Upper lobe of right lung (tissue), 1 donor: Measurements from ENCODE around the gene MYLK. TPM values are rescaled to one million over a fixed set of nuclear protein-coding genes. Genes with fewer than 3 reads are reported as not detected.
A peak's percentile ranks its signal among the peaks of the same experiment; 100 is the strongest.

ENCODE experiments used
- ATAC-seq: fragments of 200-7000 bp; cut with Tn5 transposase; one replicate; pipeline ENCODE4 v1.9.1; 2020; ENCODE audit warnings: mild to moderate bottlenecking, moderate library complexity
- DNase-seq: peaks from one replicate; pipeline ENCODE4 v3.0.0-alpha.2; 2020
- H3K27ac ChIP-seq: fragments of 200-600 bp; one replicate; pipeline ENCODE4 v1.8.0; 2022
- H3K27me3 ChIP-seq: fragments of 200-600 bp; one replicate; pipeline ENCODE4 v1.8.0; 2022; ENCODE audit warnings: mild to moderate bottlenecking
- H3K36me3 ChIP-seq: fragments of 200-600 bp; one replicate; pipeline ENCODE4 v1.8.0; 2022
- H3K4me1 ChIP-seq: fragments of 200-600 bp; one replicate; pipeline ENCODE4 v1.8.0; 2022
- H3K4me3 ChIP-seq: fragments of 200-600 bp; one replicate; pipeline ENCODE4 v1.8.0; 2022; ENCODE audit warnings: mild to moderate bottlenecking
- H3K9me3 ChIP-seq: fragments of 200-600 bp; one replicate; pipeline ENCODE4 v1.8.0; 2022
- intact Hi-C: fragments of 100-400 bp; cut with DNase I; formaldehyde crosslinking; loops from one replicate; pipeline ENCODE4 v1.11.0; 2022
- total RNA-seq: library from RNA; stranded (reverse); fragmentation: NEBNext Ultra II Directional; extraction: Animal tissue kit (Norgen Biotek cat#: 25700); gene quantifications from one replicate; pipeline ENCODE4 v1.2.1, GENCODE V29; 2021
- TF ChIP-seq, protein P1 (sequence below): fragments of 200-600 bp; IDR thresholded peaks from one replicate; pipeline ENCODE4 v1.8.0; 2022; ENCODE audit warnings: antibody characterized with exemption
- donor health status: DM: no; HTN: yes; CAD: no; lungs with severe emphysema.

Gene MYLK
- total RNA-seq, 1 donor from 2014 or later: 248 TPM

DNA sequence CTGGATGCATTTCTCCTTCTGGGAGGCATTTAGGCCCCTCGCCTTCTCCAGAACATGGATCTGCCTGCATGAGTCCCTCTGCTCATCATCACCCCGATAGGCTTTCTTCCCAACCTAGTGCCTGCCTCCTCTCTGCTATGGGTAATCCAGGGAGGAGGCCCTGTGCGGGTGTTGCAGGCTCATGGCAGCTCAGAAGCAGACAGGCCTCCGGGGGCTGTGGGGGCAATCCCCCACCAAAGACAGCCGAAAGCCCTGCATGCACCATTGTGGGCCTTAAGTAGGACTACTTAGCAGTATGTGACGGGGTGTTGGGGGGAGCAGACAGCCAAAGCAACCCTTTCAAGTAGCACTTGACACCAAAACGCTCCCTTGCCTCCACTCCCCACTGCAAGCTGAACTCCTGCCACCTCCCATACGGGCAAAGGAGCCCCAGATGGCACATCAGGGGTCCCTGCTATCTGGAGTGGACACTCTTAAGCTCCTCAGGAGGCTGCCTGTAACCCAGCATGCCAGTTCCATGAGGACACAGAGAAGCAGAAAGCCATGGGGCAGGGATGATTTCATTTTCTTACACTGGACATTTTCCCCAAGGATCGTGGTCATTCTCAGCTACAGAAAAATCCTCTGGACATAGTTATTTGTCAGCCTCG lies 200.5 kb downstream of the MYLK start:
- Histone ChIP-seq H3K27me3 (no peaks in the 10 kb centered on the region), H3K27ac (peak overlapping the region; percentile 24), H3K4me1 (peaks cover 14% of the 10 kb centered on the region), H3K36me3 (peaks cover 24% of the 10 kb centered on the region), H3K4me3 (no peak overlapping the region), H3K9me3 (no peaks in the 10 kb centered on the region)
- intact Hi-C loops: no loop called here
- TF ChIP-seq, protein P1, sequence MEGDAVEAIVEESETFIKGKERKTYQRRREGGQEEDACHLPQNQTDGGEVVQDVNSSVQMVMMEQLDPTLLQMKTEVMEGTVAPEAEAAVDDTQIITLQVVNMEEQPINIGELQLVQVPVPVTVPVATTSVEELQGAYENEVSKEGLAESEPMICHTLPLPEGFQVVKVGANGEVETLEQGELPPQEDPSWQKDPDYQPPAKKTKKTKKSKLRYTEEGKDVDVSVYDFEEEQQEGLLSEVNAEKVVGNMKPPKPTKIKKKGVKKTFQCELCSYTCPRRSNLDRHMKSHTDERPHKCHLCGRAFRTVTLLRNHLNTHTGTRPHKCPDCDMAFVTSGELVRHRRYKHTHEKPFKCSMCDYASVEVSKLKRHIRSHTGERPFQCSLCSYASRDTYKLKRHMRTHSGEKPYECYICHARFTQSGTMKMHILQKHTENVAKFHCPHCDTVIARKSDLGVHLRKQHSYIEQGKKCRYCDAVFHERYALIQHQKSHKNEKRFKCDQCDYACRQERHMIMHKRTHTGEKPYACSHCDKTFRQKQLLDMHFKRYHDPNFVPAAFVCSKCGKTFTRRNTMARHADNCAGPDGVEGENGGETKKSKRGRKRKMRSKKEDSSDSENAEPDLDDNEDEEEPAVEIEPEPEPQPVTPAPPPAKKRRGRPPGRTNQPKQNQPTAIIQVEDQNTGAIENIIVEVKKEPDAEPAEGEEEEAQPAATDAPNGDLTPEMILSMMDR: no peak
- no peak for DNase-seq
- no peak for ATAC-seq

- H3K4me1 ChIP-seq: peaks cover 10% of the 10 kb centered on the region
- H3K27me3 ChIP-seq: no peaks in the 10 kb centered on the region
- intact Hi-C loops: no loop called here
- TF ChIP-seq, protein P1: no peak
- ATAC-seq: peak; percentile 17
- DNase-seq: no peak
- no peak overlapping the region for H3K4me3 ChIP-seq
- H3K27ac ChIP-seq: no peak overlapping the region
- H3K9me3 ChIP-seq: no peaks in the 10 kb centered on the region
- H3K36me3 ChIP-seq: peaks cover 24% of the 10 kb centered on the region
These were observed 201.2 kb downstream of the MYLK start for GRCh38 chr3:123682781-123683504.

GRCh38 chr3:123682302-123682701 lies 201.8 kb downstream of the MYLK start:
- H3K36me3 ChIP-seq: peaks cover 24% of the 10 kb centered on the region
- no peaks in the 10 kb centered on the region for H3K9me3 ChIP-seq
- intact Hi-C loops: no loop called here
- H3K27me3 ChIP-seq: no peaks in the 10 kb centered on the region
- TF ChIP-seq, protein P1: no peak
- ATAC-seq: no peak
- peaks cover 10% of the 10 kb centered on the region for H3K4me1 ChIP-seq
- H3K4me3 ChIP-seq: no peak overlapping the region
- H3K27ac ChIP-seq: no peak overlapping the region
- no peak for DNase-seq

- TF ChIP-seq, protein P1: no peak
- DNase-seq (no peak), ATAC-seq (no peak)
- intact Hi-C loops: no loop called here
- Histone ChIP-seq H3K4me3 (no peak overlapping the region), H3K4me1 (peaks cover 10% of the 10 kb centered on the region), H3K27ac (no peak overlapping the region), H3K9me3 (no peaks in the 10 kb centered on the region), H3K36me3 (peaks cover 35% of the 10 kb centered on the region), H3K27me3 (no peaks in the 10 kb centered on the region)
These were observed 204.3 kb downstream of the MYLK start for GRCh38 chr3:123679712-123680386.

- H3K27me3 ChIP-seq: no peaks in the 10 kb centered on the region
- ATAC-seq: no peak
- H3K9me3 ChIP-seq: no peaks in the 10 kb centered on the region
- TF ChIP-seq, protein P1: no peak
- DNase-seq: no peak
- no peak overlapping the region for H3K4me3 ChIP-seq
- intact Hi-C loops: no loop called here
- no peak overlapping the region for H3K27ac ChIP-seq
- peaks cover under 1% of the 10 kb centered on the region for H3K4me1 ChIP-seq
- peaks cover 30% of the 10 kb centered on the region for H3K36me3 ChIP-seq
These were observed 206.0 kb downstream of the MYLK start for GRCh38 chr3:123678108-123678511.
